Measurements from ENCODE around the gene MPRIP.

DNA sequence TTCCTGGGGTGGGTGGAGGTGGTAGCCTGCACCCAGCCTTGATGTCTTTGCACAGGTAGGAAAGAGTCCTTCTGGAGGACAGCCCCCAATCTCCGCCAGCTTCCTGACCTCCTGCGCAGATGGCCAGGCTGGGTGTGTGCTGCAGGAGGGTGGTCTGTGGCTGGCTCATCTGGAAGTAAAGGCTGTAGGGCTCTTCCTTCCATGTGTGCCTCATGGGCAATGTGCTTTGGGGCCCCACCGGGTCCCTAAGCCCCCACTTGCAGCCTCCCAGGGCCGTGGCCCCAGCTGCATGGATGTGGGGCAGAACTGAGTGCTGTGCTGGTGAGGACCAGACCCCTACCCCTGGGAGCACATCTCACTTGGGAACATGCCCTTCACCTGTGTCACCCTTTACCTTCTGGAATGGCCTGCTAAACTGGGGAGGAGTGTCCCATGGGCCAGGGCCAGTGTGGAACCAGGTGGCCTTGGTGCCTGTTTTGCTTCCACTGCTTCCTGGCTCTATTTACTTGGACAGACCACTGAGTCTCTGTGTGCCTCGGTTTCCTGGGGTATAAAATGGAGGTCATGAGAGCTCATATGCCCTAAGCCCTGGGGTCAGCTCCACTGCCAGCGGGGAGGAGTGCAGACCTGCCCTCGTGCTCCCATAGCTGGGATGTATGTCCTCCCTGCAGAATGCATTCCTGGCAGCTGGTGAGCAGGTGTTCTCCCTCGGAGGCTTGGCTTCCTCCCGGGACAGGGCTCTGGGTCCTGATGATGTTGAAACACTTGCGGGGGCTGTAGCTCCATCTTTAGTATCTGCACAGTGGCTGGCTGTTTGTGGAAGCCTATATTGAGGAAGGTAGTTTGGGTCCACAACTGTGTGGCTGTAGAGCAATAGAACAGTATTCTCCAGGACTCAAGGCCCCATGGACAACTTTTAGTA, 18.0 kb downstream of the MPRIP start:
- TF ChIP-seq, protein P1, sequence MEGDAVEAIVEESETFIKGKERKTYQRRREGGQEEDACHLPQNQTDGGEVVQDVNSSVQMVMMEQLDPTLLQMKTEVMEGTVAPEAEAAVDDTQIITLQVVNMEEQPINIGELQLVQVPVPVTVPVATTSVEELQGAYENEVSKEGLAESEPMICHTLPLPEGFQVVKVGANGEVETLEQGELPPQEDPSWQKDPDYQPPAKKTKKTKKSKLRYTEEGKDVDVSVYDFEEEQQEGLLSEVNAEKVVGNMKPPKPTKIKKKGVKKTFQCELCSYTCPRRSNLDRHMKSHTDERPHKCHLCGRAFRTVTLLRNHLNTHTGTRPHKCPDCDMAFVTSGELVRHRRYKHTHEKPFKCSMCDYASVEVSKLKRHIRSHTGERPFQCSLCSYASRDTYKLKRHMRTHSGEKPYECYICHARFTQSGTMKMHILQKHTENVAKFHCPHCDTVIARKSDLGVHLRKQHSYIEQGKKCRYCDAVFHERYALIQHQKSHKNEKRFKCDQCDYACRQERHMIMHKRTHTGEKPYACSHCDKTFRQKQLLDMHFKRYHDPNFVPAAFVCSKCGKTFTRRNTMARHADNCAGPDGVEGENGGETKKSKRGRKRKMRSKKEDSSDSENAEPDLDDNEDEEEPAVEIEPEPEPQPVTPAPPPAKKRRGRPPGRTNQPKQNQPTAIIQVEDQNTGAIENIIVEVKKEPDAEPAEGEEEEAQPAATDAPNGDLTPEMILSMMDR (IDR thresholded peaks at IDR 0.05): no peak
- TF ChIP-seq POLR2A (IDR thresholded peaks at IDR 0.05): no peak
